Body of pancreas (tissue), 4 donors: ENCODE results near the gene TLR4. TPM values are rescaled to one million over a fixed set of nuclear protein-coding genes. Genes with fewer than 3 reads are reported as not detected.

Experiments
- ATAC-seq: fragments of 150-250 bp; one replicate; pipeline ENCODE4 v1.9.1; 2016
- DNase-seq, 4 donors: peaks; one replicate each; pipeline ENCODE4 v3.0.0-alpha.2; 2019
- H3K27ac ChIP-seq, 4 donors: fragments of 200-600 bp; sonication (generic); 1 replicate in 3 of 4; 2 replicates in 1 of 4; pipeline versions ENCODE4 v1.5.1 to v1.6.1; 2016 to 2019; ENCODE audit warnings: mild to moderate bottlenecking in 1 of 4, mixed read lengths in 1 of 4, moderate library complexity in 1 of 4
- H3K27me3 ChIP-seq, 2 donors: fragments of 200-600 bp; sonication (generic); one replicate each; pipeline ENCODE4 v1.6.0; 2016; ENCODE audit warnings: mild to moderate bottlenecking in 1 of 2
- H3K36me3 ChIP-seq, 2 donors: fragments of 200-600 bp; sonication (generic); replicated peaks in 1 of 2; 2 replicates each; pipeline ENCODE4 v1.5.1; 2016; ENCODE audit warnings: low read depth in 2 of 2; ENCODE audit not compliant: insufficient read depth in 1 of 2
- H3K4me1 ChIP-seq: fragments of 200-600 bp; sonication (generic); one replicate; pipeline ENCODE4 v1.6.0; 2016
- H3K4me3 ChIP-seq, 2 donors: fragments of 200-600 bp; sonication (generic); 1 replicate in 1 of 2; 2 replicates in 1 of 2; pipeline ENCODE4 v1.5.1; 2016 to 2019
- H3K9me3 ChIP-seq, 3 donors: fragments of 200-600 bp; sonication (generic); 1 replicate in 2 of 3; 2 replicates in 1 of 3; pipeline ENCODE4 v1.5.1; 2016
- CTCF ChIP-seq, 7 experiments: fragments of 450-650 bp in 4 of 7; fragments of 200-600 bp in 3 of 7; sonication (generic) in 3 of 7; IDR thresholded peaks; one replicate each; pipeline ENCODE4 v1.5.1; 2016 to 2019; ENCODE audit warnings: antibody characterized with exemption in 7 of 7
- POLR2A ChIP-seq, 3 donors: fragments of 450-650 bp; IDR thresholded peaks; one replicate each; pipeline ENCODE4 v1.6.1; 2016; ENCODE audit warnings: antibody characterized with exemption in 3 of 3, mild to moderate bottlenecking in 2 of 3
- WGBS, 2 donors: methylation state at CpG; one replicate each; pipeline ENCODE4 v1.1.5; 2017; 5-methylcytosine and 5-hydroxymethylcytosine counted together
- intact Hi-C: fragments of 100-400 bp; cut with DNase I; formaldehyde crosslinking; loops from one replicate; pipeline ENCODE4 v1.15.1; 2023
- total RNA-seq, 2 donors: library from RNA; depleted of rRNA; stranded (reverse); fragments of >200 nt; gene quantifications; one replicate each; pipeline ENCODE4 v1.1.0, GENCODE V29; 2016

The TLR4 gene
- total RNA-seq, 2 donors from 2014 or later = 5.2 to 7.6 TPM

- Histone ChIP-seq H3K9me3 (no peaks in the 10 kb centered on the region), H3K36me3 (no peaks in the 10 kb centered on the region), H3K27ac (no peak overlapping the region), H3K27me3 (no peaks in the 10 kb centered on the region), H3K4me3 (no peak overlapping the region), H3K4me1 (no peaks in the 10 kb centered on the region)
- ATAC-seq (no peak), DNase-seq (no peak)
- TF ChIP-seq POLR2A (IDR thresholded peaks at IDR 0.05) = no peak
- no peak for TF ChIP-seq CTCF (IDR thresholded peaks at IDR 0.05)
- intact Hi-C loops = no loop called here
- WGBS, 2 donors = 40 to 52% methylated on average over 5 to 7 of the region's 7 CpGs
Measured at GRCh38 chr9:117737721-117738226, 33.6 kb downstream of the TLR4 start.

- H3K4me3 ChIP-seq = no peak overlapping the region
- intact Hi-C loops = no loop called here
- TF ChIP-seq CTCF (IDR thresholded peaks at IDR 0.05) (no peak), POLR2A (IDR thresholded peaks at IDR 0.05) (no peak)
- no peaks in the 10 kb centered on the region for H3K9me3 ChIP-seq
- no peak for DNase-seq
- no peaks in the 10 kb centered on the region for H3K36me3 ChIP-seq
- 74 to 75% methylated on average over 10 of the region's 10 CpGs for WGBS, 2 donors
- H3K27me3 ChIP-seq = no peaks in the 10 kb centered on the region
- H3K27ac ChIP-seq = no peak overlapping the region
- ATAC-seq = no peak
- H3K4me1 ChIP-seq = no peaks in the 10 kb centered on the region
Measured at GRCh38 chr9:117739206-117739605, 35.0 kb downstream of the TLR4 start.

- 71 to 76% methylated on average over 11 of the region's 11 CpGs for WGBS, 2 donors
- no peak for ATAC-seq
Measured at GRCh38 chr9:117739624-117740347, 35.6 kb downstream of the TLR4 start.

GRCh38 chr9:117742131-117742530 is 37.9 kb downstream of the TLR4 start:
- TF ChIP-seq POLR2A (IDR thresholded peaks at IDR 0.05) (no peak), CTCF (IDR thresholded peaks at IDR 0.05) (no peak)
- Histone ChIP-seq H3K36me3 (no peaks in the 10 kb centered on the region), H3K9me3 (no peaks in the 10 kb centered on the region), H3K4me1 (peaks cover 3% of the 10 kb centered on the region), H3K4me3 (no peak overlapping the region), H3K27ac (no peak overlapping the region), H3K27me3 (no peaks in the 10 kb centered on the region)
- WGBS, 2 donors = 54 to 63% methylated on average over 4 of the region's 4 CpGs
- DNase-seq (no peak), ATAC-seq (no peak)
- intact Hi-C loops = no loop called here

More at GRCh38 chr9:117739624-117740347, 35.6 kb downstream of the TLR4 start:
- Histone ChIP-seq H3K27ac (no peak overlapping the region), H3K4me3 (no peak overlapping the region), H3K9me3 (no peaks in the 10 kb centered on the region), H3K27me3 (no peaks in the 10 kb centered on the region), H3K36me3 (no peaks in the 10 kb centered on the region), H3K4me1 (no peaks in the 10 kb centered on the region)
- intact Hi-C loops = no loop called here
- TF ChIP-seq POLR2A (IDR thresholded peaks at IDR 0.05) (no peak), CTCF (IDR thresholded peaks at IDR 0.05) (no peak)
- DNase-seq = no peak

- Histone ChIP-seq H3K9me3 (no peaks in the 10 kb centered on the region), H3K27ac (no peak overlapping the region), H3K4me1 (peaks cover 3% of the 10 kb centered on the region), H3K27me3 (no peaks in the 10 kb centered on the region), H3K4me3 (no peak overlapping the region), H3K36me3 (no peaks in the 10 kb centered on the region)
- 36 to 52% methylated on average over 3 of the region's 3 CpGs for WGBS, 2 donors
- TF ChIP-seq CTCF (IDR thresholded peaks at IDR 0.05) = no peak
- TF ChIP-seq POLR2A (IDR thresholded peaks at IDR 0.05) = no peak
- intact Hi-C loops = no loop called here
- no peak for DNase-seq
- ATAC-seq = no peak
Measured at GRCh38 chr9:117744369-117744768, 40.2 kb downstream of the TLR4 start.
